Pancreas (tissue), 10 donors: Measurements from ENCODE around the gene AP4B1. TPM values are rescaled to one million over a fixed set of nuclear protein-coding genes. Genes with fewer than 3 reads are reported as not detected.
A peak's percentile ranks its signal among the peaks of the same experiment; 100 is the strongest.

Source experiments
- ATAC-seq, 4 donors: fragments of 200-7000 bp; cut with Tn5 transposase; one replicate each; pipeline versions ENCODE4 v1.8.0 to v1.9.1; 2020; ENCODE audit warnings: mild to moderate bottlenecking in 4 of 4, moderate library complexity in 4 of 4
- DNase-seq, 6 donors: peaks; one replicate each; pipeline ENCODE4 v3.0.0-alpha.2; 2020
- FAIRE-seq: peaks from 2 replicates; lab custom pipeline; 2012; peaks lifted over from hg19 to GRCh38; lab: Jason Lieb, UNC
- H3K27ac ChIP-seq, 4 donors: fragments of 200-600 bp; sonication (generic); 1 replicate in 3 of 4; 2 replicates in 1 of 4; pipeline versions ENCODE4 v1.5.0 to v1.8.0; 2020
- H3K27me3 ChIP-seq, 4 donors: fragments of 200-600 bp; one replicate each; pipeline ENCODE4 v1.8.0; 2021
- H3K36me3 ChIP-seq, 3 donors: fragments of 200-600 bp; sonication (generic) in 1 of 3; one replicate each; pipeline versions ENCODE4 v1.5.0 to v1.8.0; 2020 to 2021
- H3K4me1 ChIP-seq, 3 donors: fragments of 200-600 bp; one replicate each; pipeline ENCODE4 v1.8.0; 2021
- H3K4me3 ChIP-seq, 4 donors: fragments of 200-600 bp; sonication (generic) in 2 of 4; one replicate each; pipeline versions ENCODE4 v1.5.0 to v1.8.0; 2020 to 2021
- H3K9me3 ChIP-seq, 4 donors: fragments of 200-600 bp; one replicate each; pipeline ENCODE4 v1.8.0; 2021
- CTCF ChIP-seq, 4 donors: fragments of 200-600 bp; sonication (generic) in 3 of 4; IDR thresholded peaks; one replicate each; pipeline versions ENCODE4 v1.5.0 to v1.8.0; 2021; ENCODE audit warnings: antibody characterized with exemption in 4 of 4
- WGBS, 2 donors: extraction: QIAGEN DNeasy Blood & Tissue Kit; methylation state at CpG; one replicate each; pipeline ENCODE4 v1.1.7; 2013; 5-methylcytosine and 5-hydroxymethylcytosine counted together
- intact Hi-C, 3 donors: fragments of 100-400 bp; cut with DNase I; formaldehyde crosslinking; loops; one replicate each; pipeline versions ENCODE4 v1.11.1 to v1.14.2; 2022
- polyA plus RNA-seq, 2 donors: library from polyadenylated mRNA; stranded (reverse); fragments of 200-250 nt; gene quantifications; one replicate each; pipeline ENCODE4 v1.2.3, GENCODE V29; 2013
- total RNA-seq, 6 donors: library from RNA; stranded (reverse); fragmentation: NEBNext Ultra II Directional in 4 of 6; extraction: Animal tissue kit (Norgen Biotek cat#: 25700) in 4 of 6; gene quantifications; one replicate each; pipeline versions ENCODE4 v1.2.1 to v1.2.4, GENCODE V29; 2021 to 2023
- donor health status: healthy with polysubstance abuse.
- donor health status: DM: no; HTN: no; CAD: no; lungs with moderate emphysema.
- donor health status: DM: no; HTN: no; CAD: no.
- donor health status: control.
- donor health status: control.
- donor health status: Bipolar disorder and iron deficiency.
- donor health status: DM: yes; HTN: yes; CAD: no.
- donor health status: DM: no; HTN: no; CAD: no.
- donor health status: DM: no; HTN: no; CAD: no.
- donor health status: DM: yes; HTN: yes; CAD: no.

Gene AP4B1
- total and polyA plus RNA-seq, 8 donors = 8.2 to 37.5 (median 12.7) TPM

- ATAC-seq (peak; percentile 81 to 88 (median 84)), DNase-seq (peak in 4 of 6 donors; percentile 43 to 63 (median 48)), FAIRE-seq (no peak)
- TF ChIP-seq CTCF (IDR thresholded peaks at IDR 0.05) = no peak
- 31 to 32% methylated on average over 1 of the region's 1 CpG for WGBS, 2 donors
- Histone ChIP-seq H3K4me1 (peaks cover 0 to 43% (median 28%) of the 10 kb centered on the region in 3 donors), H3K36me3 (no peaks in the 10 kb centered on the region), H3K27me3 (no peaks in the 10 kb centered on the region), H3K9me3 (no peaks in the 10 kb centered on the region), H3K27ac (peak overlapping the region in 3 of 4 donors; percentile 12 to 68 (median 67)), H3K4me3 (no peak overlapping the region)
- intact Hi-C loops = no loop called here
These were observed 30.4 kb downstream of the AP4B1 start for GRCh38 chr1:113874012-113874879.

- ATAC-seq (peak in 2 of 4 donors; percentile 5 to 19), FAIRE-seq (no peak), DNase-seq (no peak)
- Histone ChIP-seq H3K9me3 (no peaks in the 10 kb centered on the region), H3K36me3 (no peaks in the 10 kb centered on the region), H3K4me3 (no peak overlapping the region), H3K27ac (peak overlapping the region in 2 of 4 donors; percentile 19 to 35), H3K4me1 (peaks cover 0 to 38% (median 11%) of the 10 kb centered on the region in 3 donors), H3K27me3 (no peaks in the 10 kb centered on the region)
- no peak for TF ChIP-seq CTCF (IDR thresholded peaks at IDR 0.05)
- intact Hi-C loops = no loop called here
These were observed 32.2 kb downstream of the AP4B1 start for GRCh38 chr1:113872219-113872935.

GRCh38 chr1:113871597-113872113, 32.9 kb downstream of the AP4B1 start, which contains the start of gene PTPN22:
Gene PTPN22, minus strand, starts transcription at chr1:113871712.
- Histone ChIP-seq H3K4me1 (peaks cover 0 to 38% (median 11%) of the 10 kb centered on the region in 3 donors), H3K27me3 (no peaks in the 10 kb centered on the region), H3K36me3 (no peaks in the 10 kb centered on the region), H3K9me3 (no peaks in the 10 kb centered on the region), H3K4me3 (peak within 1 kb of the TSS in 1 of 4 donors; percentile 3), H3K27ac (peak within 1 kb of the TSS in 2 of 4 donors; percentile 19 to 35)
- DNase-seq = peak in 1 of 6 donors; percentile 32
- no peak for FAIRE-seq
- TF ChIP-seq CTCF (IDR thresholded peaks at IDR 0.05) = no peak
- ATAC-seq = peak in 2 of 4 donors; percentile 63 to 70
- intact Hi-C loops = no loop called here
- WGBS, 2 donors = 89 to 94% methylated on average over 4 of the region's 4 CpGs

GRCh38 chr1:113870778-113871177, 33.8 kb downstream of the AP4B1 start:
- no peak for TF ChIP-seq CTCF (IDR thresholded peaks at IDR 0.05)
- H3K27ac ChIP-seq = no peak overlapping the region
- FAIRE-seq (no peak), ATAC-seq (no peak), DNase-seq (no peak)
- H3K9me3 ChIP-seq = no peaks in the 10 kb centered on the region
- intact Hi-C loops = no loop called here
- 85 to 94% methylated on average over 3 of the region's 3 CpGs for WGBS, 2 donors
- no peaks in the 10 kb centered on the region for H3K27me3 ChIP-seq
- no peaks in the 10 kb centered on the region for H3K36me3 ChIP-seq
- peaks cover 0 to 32% (median 11%) of the 10 kb centered on the region in 3 donors for H3K4me1 ChIP-seq
- H3K4me3 ChIP-seq = peak overlapping the region in 1 of 4 donors; percentile 3
